Measurements from ENCODE around the gene PTPRD. TPM values are rescaled to one million over a fixed set of nuclear protein-coding genes. Genes with fewer than 3 reads are reported as not detected.

The PTPRD gene
- total and polyA plus RNA-seq, 2 experiments from 2014 or later: 11.5 to 58.0 TPM

DNA sequence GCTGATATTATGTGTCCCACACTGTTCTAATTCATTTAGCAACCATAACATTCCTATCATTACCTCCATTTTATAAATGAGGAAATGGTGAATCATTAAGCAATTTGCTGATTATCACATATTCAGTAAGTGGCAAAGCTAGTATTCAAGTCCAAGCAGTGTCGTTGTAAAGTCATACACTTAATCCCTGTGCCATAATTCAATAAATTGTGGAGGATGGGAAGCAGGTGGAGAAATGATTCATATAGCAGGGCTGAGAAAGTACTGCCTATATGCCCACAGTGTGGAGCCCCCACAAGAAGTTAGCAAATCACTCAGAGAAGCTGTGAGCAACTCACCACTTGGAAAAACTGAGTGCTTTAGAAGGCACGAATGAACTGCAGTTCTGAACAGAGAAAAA is 691.0 kb downstream of the PTPRD start:
- Mint-ChIP-seq H3K4me1 (peaks cover 5% of the 10 kb centered on the region), H3K9me3 (no peaks in the 10 kb centered on the region), H3K27me3 (ENCODE audit: insufficient read depth, low read depth, poor library complexity) (peaks cover 1% of the 10 kb centered on the region), H3K36me3 (ENCODE audit: low read depth) (no peaks in the 10 kb centered on the region), H3K27ac (no peak overlapping the region), H3K4me3 (no peak overlapping the region)
- DNase-seq (ENCODE audit: low spot score) (no peak), ATAC-seq (no peak)
- Histone ChIP-seq H4K20me1 (replicated peaks; ENCODE audit: insufficient read depth) (no peaks in the 10 kb centered on the region), H3K36me3 (ENCODE audit: insufficient read depth) (no peaks in the 10 kb centered on the region), H3K9me2 (ENCODE audit: insufficient read depth) (no peaks in the 10 kb centered on the region), H3F3A (replicated peaks; ENCODE audit: low read depth) (no peaks in the 10 kb centered on the region), H3K4me1 (ENCODE audit: insufficient read depth) (0 out of 2 replicates have a peak, but pooled peaks cover 6% of the 10 kb centered on the region), H3K4me2 (no peak overlapping the region), H2AFZ (0 out of 2 replicates have a peak overlapping the region, but pooled peaks have one; percentile 16), H3K79me2 (replicated peaks; ENCODE audit: insufficient read depth) (no peaks in the 10 kb centered on the region), H3K4me3 (no peak overlapping the region), H3K27ac (ENCODE audit: low read depth) (no peak overlapping the region), H3K27me3 (ENCODE audit: insufficient read depth) (no peaks in the 10 kb centered on the region)
- TF ChIP-seq NANOG (IDR thresholded peaks at IDR 0.05; ENCODE audit: borderline replicate concordance): no peak
- TF ChIP-seq, protein P1, sequence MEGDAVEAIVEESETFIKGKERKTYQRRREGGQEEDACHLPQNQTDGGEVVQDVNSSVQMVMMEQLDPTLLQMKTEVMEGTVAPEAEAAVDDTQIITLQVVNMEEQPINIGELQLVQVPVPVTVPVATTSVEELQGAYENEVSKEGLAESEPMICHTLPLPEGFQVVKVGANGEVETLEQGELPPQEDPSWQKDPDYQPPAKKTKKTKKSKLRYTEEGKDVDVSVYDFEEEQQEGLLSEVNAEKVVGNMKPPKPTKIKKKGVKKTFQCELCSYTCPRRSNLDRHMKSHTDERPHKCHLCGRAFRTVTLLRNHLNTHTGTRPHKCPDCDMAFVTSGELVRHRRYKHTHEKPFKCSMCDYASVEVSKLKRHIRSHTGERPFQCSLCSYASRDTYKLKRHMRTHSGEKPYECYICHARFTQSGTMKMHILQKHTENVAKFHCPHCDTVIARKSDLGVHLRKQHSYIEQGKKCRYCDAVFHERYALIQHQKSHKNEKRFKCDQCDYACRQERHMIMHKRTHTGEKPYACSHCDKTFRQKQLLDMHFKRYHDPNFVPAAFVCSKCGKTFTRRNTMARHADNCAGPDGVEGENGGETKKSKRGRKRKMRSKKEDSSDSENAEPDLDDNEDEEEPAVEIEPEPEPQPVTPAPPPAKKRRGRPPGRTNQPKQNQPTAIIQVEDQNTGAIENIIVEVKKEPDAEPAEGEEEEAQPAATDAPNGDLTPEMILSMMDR (conservative IDR thresholded peaks at IDR 0.05; ENCODE audit: low read depth in 2 of 2): no peak
- no peak for TF ChIP-seq POLR2AphosphoS5 (IDR thresholded peaks at IDR 0.05; ENCODE audit: low read depth)
- TF ChIP-seq EZH2 (IDR thresholded peaks at IDR 0.05; ENCODE audit: low read depth, unreplicated experiment): no peak
- TF ChIP-seq EZH2phosphoT487 (IDR thresholded peaks at IDR 0.05; ENCODE audit: unreplicated experiment): no peak
- TF ChIP-seq, protein P2, sequence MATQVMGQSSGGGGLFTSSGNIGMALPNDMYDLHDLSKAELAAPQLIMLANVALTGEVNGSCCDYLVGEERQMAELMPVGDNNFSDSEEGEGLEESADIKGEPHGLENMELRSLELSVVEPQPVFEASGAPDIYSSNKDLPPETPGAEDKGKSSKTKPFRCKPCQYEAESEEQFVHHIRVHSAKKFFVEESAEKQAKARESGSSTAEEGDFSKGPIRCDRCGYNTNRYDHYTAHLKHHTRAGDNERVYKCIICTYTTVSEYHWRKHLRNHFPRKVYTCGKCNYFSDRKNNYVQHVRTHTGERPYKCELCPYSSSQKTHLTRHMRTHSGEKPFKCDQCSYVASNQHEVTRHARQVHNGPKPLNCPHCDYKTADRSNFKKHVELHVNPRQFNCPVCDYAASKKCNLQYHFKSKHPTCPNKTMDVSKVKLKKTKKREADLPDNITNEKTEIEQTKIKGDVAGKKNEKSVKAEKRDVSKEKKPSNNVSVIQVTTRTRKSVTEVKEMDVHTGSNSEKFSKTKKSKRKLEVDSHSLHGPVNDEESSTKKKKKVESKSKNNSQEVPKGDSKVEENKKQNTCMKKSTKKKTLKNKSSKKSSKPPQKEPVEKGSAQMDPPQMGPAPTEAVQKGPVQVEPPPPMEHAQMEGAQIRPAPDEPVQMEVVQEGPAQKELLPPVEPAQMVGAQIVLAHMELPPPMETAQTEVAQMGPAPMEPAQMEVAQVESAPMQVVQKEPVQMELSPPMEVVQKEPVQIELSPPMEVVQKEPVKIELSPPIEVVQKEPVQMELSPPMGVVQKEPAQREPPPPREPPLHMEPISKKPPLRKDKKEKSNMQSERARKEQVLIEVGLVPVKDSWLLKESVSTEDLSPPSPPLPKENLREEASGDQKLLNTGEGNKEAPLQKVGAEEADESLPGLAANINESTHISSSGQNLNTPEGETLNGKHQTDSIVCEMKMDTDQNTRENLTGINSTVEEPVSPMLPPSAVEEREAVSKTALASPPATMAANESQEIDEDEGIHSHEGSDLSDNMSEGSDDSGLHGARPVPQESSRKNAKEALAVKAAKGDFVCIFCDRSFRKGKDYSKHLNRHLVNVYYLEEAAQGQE (IDR thresholded peaks at IDR 0.05; ENCODE audit: unreplicated experiment): no peak
- TF ChIP-seq ZNF114 (CRISPR knock-in tag; IDR thresholded peaks at IDR 0.05): no peak
- no peak for TF ChIP-seq ZNF331 (CRISPR knock-in tag; IDR thresholded peaks at IDR 0.05; ENCODE audit: low read depth)
- TF ChIP-seq, protein P3, sequence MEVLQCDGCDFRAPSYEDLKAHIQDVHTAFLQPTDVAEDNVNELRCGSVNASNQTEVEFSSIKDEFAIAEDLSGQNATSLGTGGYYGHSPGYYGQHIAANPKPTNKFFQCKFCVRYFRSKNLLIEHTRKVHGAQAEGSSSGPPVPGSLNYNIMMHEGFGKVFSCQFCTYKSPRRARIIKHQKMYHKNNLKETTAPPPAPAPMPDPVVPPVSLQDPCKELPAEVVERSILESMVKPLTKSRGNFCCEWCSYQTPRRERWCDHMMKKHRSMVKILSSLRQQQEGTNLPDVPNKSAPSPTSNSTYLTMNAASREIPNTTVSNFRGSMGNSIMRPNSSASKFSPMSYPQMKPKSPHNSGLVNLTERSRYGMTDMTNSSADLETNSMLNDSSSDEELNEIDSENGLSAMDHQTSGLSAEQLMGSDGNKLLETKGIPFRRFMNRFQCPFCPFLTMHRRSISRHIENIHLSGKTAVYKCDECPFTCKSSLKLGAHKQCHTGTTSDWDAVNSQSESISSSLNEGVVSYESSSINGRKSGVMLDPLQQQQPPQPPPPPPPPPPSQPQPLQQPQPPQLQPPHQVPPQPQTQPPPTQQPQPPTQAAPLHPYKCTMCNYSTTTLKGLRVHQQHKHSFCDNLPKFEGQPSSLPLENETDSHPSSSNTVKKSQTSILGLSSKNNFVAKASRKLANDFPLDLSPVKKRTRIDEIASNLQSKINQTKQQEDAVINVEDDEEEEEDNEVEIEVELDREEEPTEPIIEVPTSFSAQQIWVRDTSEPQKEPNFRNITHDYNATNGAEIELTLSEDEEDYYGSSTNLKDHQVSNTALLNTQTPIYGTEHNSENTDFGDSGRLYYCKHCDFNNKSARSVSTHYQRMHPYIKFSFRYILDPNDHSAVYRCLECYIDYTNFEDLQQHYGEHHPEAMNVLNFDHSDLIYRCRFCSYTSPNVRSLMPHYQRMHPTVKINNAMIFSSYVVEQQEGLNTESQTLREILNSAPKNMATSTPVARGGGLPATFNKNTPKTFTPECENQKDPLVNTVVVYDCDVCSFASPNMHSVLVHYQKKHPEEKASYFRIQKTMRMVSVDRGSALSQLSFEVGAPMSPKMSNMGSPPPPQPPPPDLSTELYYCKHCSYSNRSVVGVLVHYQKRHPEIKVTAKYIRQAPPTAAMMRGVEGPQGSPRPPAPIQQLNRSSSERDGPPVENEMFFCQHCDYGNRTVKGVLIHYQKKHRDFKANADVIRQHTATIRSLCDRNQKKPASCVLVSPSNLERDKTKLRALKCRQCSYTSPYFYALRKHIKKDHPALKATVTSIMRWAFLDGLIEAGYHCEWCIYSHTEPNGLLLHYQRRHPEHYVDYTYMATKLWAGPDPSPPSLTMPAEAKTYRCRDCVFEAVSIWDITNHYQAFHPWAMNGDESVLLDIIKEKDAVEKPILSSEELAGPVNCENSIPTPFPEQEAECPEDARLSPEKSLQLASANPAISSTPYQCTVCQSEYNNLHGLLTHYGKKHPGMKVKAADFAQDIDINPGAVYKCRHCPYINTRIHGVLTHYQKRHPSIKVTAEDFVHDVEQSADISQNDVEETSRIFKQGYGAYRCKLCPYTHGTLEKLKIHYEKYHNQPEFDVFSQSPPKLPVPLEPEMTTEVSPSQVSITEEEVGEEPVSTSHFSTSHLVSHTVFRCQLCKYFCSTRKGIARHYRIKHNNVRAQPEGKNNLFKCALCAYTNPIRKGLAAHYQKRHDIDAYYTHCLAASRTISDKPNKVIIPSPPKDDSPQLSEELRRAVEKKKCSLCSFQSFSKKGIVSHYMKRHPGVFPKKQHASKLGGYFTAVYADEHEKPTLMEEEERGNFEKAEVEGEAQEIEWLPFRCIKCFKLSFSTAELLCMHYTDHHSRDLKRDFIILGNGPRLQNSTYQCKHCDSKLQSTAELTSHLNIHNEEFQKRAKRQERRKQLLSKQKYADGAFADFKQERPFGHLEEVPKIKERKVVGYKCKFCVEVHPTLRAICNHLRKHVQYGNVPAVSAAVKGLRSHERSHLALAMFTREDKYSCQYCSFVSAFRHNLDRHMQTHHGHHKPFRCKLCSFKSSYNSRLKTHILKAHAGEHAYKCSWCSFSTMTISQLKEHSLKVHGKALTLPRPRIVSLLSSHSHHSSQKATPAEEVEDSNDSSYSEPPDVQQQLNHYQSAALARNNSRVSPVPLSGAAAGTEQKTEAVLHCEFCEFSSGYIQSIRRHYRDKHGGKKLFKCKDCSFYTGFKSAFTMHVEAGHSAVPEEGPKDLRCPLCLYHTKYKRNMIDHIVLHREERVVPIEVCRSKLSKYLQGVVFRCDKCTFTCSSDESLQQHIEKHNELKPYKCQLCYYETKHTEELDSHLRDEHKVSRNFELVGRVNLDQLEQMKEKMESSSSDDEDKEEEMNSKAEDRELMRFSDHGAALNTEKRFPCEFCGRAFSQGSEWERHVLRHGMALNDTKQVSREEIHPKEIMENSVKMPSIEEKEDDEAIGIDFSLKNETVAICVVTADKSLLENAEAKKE (CRISPR knock-in tag; IDR thresholded peaks at IDR 0.05): no peak
- TF ChIP-seq CREB1 (CRISPR knock-in tag; IDR thresholded peaks at IDR 0.05; ENCODE audit: low read depth): no peak
- TF ChIP-seq JUNB (IDR thresholded peaks at IDR 0.05; ENCODE audit: unreplicated experiment): no peak
- TF ChIP-seq, protein P4, sequence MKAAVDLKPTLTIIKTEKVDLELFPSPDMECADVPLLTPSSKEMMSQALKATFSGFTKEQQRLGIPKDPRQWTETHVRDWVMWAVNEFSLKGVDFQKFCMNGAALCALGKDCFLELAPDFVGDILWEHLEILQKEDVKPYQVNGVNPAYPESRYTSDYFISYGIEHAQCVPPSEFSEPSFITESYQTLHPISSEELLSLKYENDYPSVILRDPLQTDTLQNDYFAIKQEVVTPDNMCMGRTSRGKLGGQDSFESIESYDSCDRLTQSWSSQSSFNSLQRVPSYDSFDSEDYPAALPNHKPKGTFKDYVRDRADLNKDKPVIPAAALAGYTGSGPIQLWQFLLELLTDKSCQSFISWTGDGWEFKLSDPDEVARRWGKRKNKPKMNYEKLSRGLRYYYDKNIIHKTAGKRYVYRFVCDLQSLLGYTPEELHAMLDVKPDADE (IDR thresholded peaks at IDR 0.05): no peak
- TF ChIP-seq STAT1 (IDR thresholded peaks at IDR 0.05; ENCODE audit: unreplicated experiment): no peak
